Trophoblast cell (in vitro differentiated cells and primary cell): ENCODE data around the gene PCNX3.

Source experiments
- DNase-seq, 2 donors: peaks; one replicate each; pipeline ENCODE4 v3.0.0-alpha.2; 2016
- H2AFZ ChIP-seq: 2 replicates; pipeline ENCODE4 v1.6.1; 2013; ENCODE audit warnings: low read length, moderate library complexity, mild to moderate bottlenecking; ENCODE audit not compliant: insufficient read depth, poor library complexity
- H2AK5ac ChIP-seq: 2 replicates; pipeline ENCODE4 v1.6.1; 2013; ENCODE audit warnings: mild to moderate bottlenecking, low read length
- H2BK120ac ChIP-seq: 2 replicates; pipeline ENCODE4 v1.6.1; 2013; ENCODE audit warnings: low read length, mild to moderate bottlenecking, moderate library complexity; ENCODE audit not compliant: insufficient read depth, poor library complexity
- H2BK12ac ChIP-seq: 2 replicates; pipeline ENCODE4 v1.6.1; 2013; ENCODE audit warnings: mild to moderate bottlenecking, low read length, moderate library complexity
- H2BK5ac ChIP-seq: 2 replicates; pipeline ENCODE4 v1.6.1; 2013; ENCODE audit warnings: low read length, low read depth, moderate library complexity, mild to moderate bottlenecking; ENCODE audit not compliant: poor library complexity
- H3K14ac ChIP-seq: 2 replicates; pipeline ENCODE4 v1.6.1; 2013; ENCODE audit warnings: mild to moderate bottlenecking, low read length
- H3K18ac ChIP-seq: 2 replicates; pipeline ENCODE4 v1.6.1; 2013; ENCODE audit warnings: mild to moderate bottlenecking, low read length
- H3K23ac ChIP-seq: 2 replicates; pipeline ENCODE4 v1.6.1; 2013; ENCODE audit warnings: low read length
- H3K27ac ChIP-seq: 2 replicates; pipeline ENCODE4 v1.5.1; 2013; ENCODE audit warnings: low read depth, mild to moderate bottlenecking, inconsistent platforms, low read length, moderate library complexity
- H3K27me3 ChIP-seq: 2 replicates; pipeline ENCODE4 v1.6.1; 2013; ENCODE audit warnings: inconsistent platforms, mild to moderate bottlenecking, low read length, moderate library complexity; ENCODE audit not compliant: insufficient read depth
- H3K36me3 ChIP-seq, 2 experiments: 1 replicate in 1 of 2; 2 replicates in 1 of 2; pipeline ENCODE4 v1.6.1; 2013; ENCODE audit warnings: low read length in 2 of 2, mild to moderate bottlenecking in 2 of 2, moderate library complexity in 1 of 2; ENCODE audit not compliant: insufficient read depth in 2 of 2, control insufficient read depth in 1 of 2
- H3K4ac ChIP-seq: 2 replicates; pipeline ENCODE4 v1.6.1; 2013; ENCODE audit warnings: low read depth, mild to moderate bottlenecking, low read length, moderate library complexity
- H3K4me1 ChIP-seq, 2 experiments: 1 replicate in 1 of 2; 2 replicates in 1 of 2; pipeline ENCODE4 v1.6.1; 2013; ENCODE audit warnings: low read length in 2 of 2, mild to moderate bottlenecking in 2 of 2, moderate library complexity in 1 of 2; ENCODE audit not compliant: insufficient read depth in 2 of 2, control insufficient read depth in 1 of 2
- H3K4me2 ChIP-seq: 2 replicates; pipeline ENCODE4 v1.6.1; 2013; ENCODE audit warnings: inconsistent platforms, mild to moderate bottlenecking, low read length, moderate library complexity
- H3K4me3 ChIP-seq: 2 replicates; pipeline ENCODE4 v1.5.1; 2013; ENCODE audit warnings: mild to moderate bottlenecking, low read depth, low read length, inconsistent platforms
- H3K79me1 ChIP-seq: one replicate; pipeline ENCODE4 v1.6.1; 2013; ENCODE audit warnings: low read length
- H3K79me2 ChIP-seq: 2 replicates; pipeline ENCODE4 v1.6.1; 2013; ENCODE audit warnings: low read length, mild to moderate bottlenecking; ENCODE audit not compliant: control insufficient read depth, insufficient read depth, poor library complexity
- H3K9ac ChIP-seq: 2 replicates; pipeline ENCODE4 v1.6.1; 2013; ENCODE audit warnings: mild to moderate bottlenecking, low read length
- H3K9me3 ChIP-seq: 2 replicates; pipeline ENCODE4 v1.6.1; 2013; ENCODE audit warnings: low read depth, mild to moderate bottlenecking, control low read depth, inconsistent platforms, low read length; ENCODE audit not compliant: insufficient read depth
- H4K12ac ChIP-seq: 2 replicates; pipeline ENCODE4 v1.6.1; 2013; ENCODE audit warnings: low read depth, mild to moderate bottlenecking, low read length, moderate library complexity
- H4K8ac ChIP-seq: 2 replicates; pipeline ENCODE4 v1.6.1; 2013; ENCODE audit warnings: low read depth, mild to moderate bottlenecking, low read length, moderate library complexity
- H4K91ac ChIP-seq: one replicate; pipeline ENCODE4 v1.6.1; 2013; ENCODE audit warnings: low read depth, mild to moderate bottlenecking, low read length, moderate library complexity
- WGBS: extraction: QIAGEN DNeasy Blood & Tissue Kit; methylation state at CpG from one replicate; pipeline ENCODE4 v1.1.7; 2013; ENCODE audit warnings: missing lambda C conversion rate; ENCODE audit not compliant: insufficient read length, insufficient coverage; ENCODE audit errors: extremely low coverage; 5-methylcytosine and 5-hydroxymethylcytosine counted together

The PCNX3 gene

DNA sequence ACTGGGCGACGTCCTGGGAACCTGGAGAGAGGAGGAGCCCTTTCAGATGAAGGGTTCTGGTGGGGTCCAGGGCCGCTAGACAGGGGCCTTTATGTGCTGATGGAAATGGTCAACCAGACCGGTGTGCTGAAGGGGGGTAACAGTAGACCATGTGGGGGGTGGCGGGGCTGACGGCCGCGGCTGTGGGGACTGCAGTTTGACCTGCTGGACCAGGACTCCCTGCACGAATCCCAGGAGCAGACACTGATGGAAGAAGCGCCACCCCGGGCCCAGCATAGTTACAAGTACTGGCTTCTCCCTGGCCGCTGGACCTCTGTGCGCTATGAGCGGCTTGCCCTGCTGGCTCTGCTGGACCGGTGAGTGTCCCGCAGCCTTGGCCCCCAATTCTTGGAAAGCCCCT is 6.4 kb downstream of the PCNX3 start:
- Histone ChIP-seq H3K4me1 (no peaks in the 10 kb centered on the region), H4K91ac (no peak overlapping the region), H3K27ac (no peak overlapping the region), H3K36me3 (peaks cover 93 to 94% of the 10 kb centered on the region in 2 experiments), H3K23ac (no peak overlapping the region), H3K79me1 (no peaks in the 10 kb centered on the region), H3K14ac (no peak overlapping the region), H3K18ac (no peak overlapping the region), H2BK120ac (no peak overlapping the region), H3K9ac (no peak overlapping the region), H3K9me3 (no peaks in the 10 kb centered on the region), H3K4ac (no peak overlapping the region), H3K79me2 (peaks cover 2% of the 10 kb centered on the region), H3K27me3 (no peaks in the 10 kb centered on the region), H2BK5ac (no peak overlapping the region), H4K12ac (no peak overlapping the region), H3K4me3 (no peak overlapping the region), H2AFZ (no peak overlapping the region), H3K4me2 (no peak overlapping the region), H2BK12ac (no peak overlapping the region), H2AK5ac (no peak overlapping the region), H4K8ac (no peak overlapping the region)
- DNase-seq, result no peak
- no CpG with 5 or more reads among the region's 16 CpGs for WGBS

DNA sequence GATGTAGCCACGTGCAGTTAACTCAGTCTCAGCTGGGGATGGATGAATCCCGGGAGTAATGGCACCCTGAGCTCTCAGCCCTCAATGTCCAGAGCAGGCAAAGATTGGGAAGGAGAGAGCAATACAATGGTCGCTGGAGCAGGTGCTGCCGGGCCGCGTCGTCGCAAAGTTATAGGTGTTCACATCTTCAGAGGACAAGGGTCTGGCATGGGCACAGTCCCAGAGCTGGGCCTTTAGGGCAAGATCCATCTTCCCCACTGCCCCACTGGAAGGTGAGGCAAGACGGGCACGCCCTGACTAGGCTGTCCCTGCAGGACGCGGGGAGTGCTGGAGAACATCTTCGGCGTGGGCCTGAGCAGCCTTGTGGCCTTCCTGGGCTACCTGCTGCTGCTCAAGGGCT is 7.6 kb downstream of the PCNX3 start:
- Histone ChIP-seq H3K4me1 (no peaks in the 10 kb centered on the region), H3K4me2 (no peak overlapping the region), H3K9ac (no peak overlapping the region), H3K9me3 (no peaks in the 10 kb centered on the region), H3K27ac (no peak overlapping the region), H3K18ac (no peak overlapping the region), H4K8ac (no peak overlapping the region), H3K79me2 (no peaks in the 10 kb centered on the region), H3K36me3 (peaks cover 94 to 95% of the 10 kb centered on the region in 2 experiments), H3K27me3 (no peaks in the 10 kb centered on the region), H3K4ac (no peak overlapping the region), H2BK120ac (no peak overlapping the region), H3K23ac (no peak overlapping the region), H3K4me3 (no peak overlapping the region), H3K79me1 (no peaks in the 10 kb centered on the region), H3K14ac (no peak overlapping the region), H4K12ac (no peak overlapping the region), H2AK5ac (no peak overlapping the region), H2BK5ac (no peak overlapping the region), H2AFZ (no peak overlapping the region), H2BK12ac (no peak overlapping the region), H4K91ac (no peak overlapping the region)
- WGBS, result no CpG with 5 or more reads among the region's 14 CpGs
- DNase-seq, result no peak

- H3K4me3 ChIP-seq, result no peak overlapping the region
- no peak overlapping the region for H3K9ac ChIP-seq
- H2AFZ ChIP-seq, result no peak overlapping the region
- H4K12ac ChIP-seq, result no peak overlapping the region
- DNase-seq, result no peak
- H2BK120ac ChIP-seq, result no peak overlapping the region
- no peak overlapping the region for H3K4ac ChIP-seq
- peaks cover 94 to 95% of the 10 kb centered on the region in 2 experiments for H3K36me3 ChIP-seq
- H4K91ac ChIP-seq, result no peak overlapping the region
- no peak overlapping the region for H4K8ac ChIP-seq
- no peaks in the 10 kb centered on the region for H3K4me1 ChIP-seq
- no peak overlapping the region for H3K23ac ChIP-seq
- no peak overlapping the region for H3K18ac ChIP-seq
- no peak overlapping the region for H3K27ac ChIP-seq
- H3K9me3 ChIP-seq, result peaks cover 2% of the 10 kb centered on the region
- H3K79me1 ChIP-seq, result no peaks in the 10 kb centered on the region
- H2BK12ac ChIP-seq, result no peak overlapping the region
- no peaks in the 10 kb centered on the region for H3K27me3 ChIP-seq
- H2BK5ac ChIP-seq, result no peak overlapping the region
- H3K79me2 ChIP-seq, result no peaks in the 10 kb centered on the region
- H2AK5ac ChIP-seq, result no peak overlapping the region
- H3K14ac ChIP-seq, result no peak overlapping the region
- H3K4me2 ChIP-seq, result no peak overlapping the region
- WGBS, result no CpG with 5 or more reads among the region's 25 CpGs
These were observed 8.5 kb downstream of the PCNX3 start for GRCh38 chr11:65623852-65624616.

- peaks cover 3% of the 10 kb centered on the region for H3K9me3 ChIP-seq
- no peak overlapping the region for H4K12ac ChIP-seq
- no peak overlapping the region for H2AK5ac ChIP-seq
- no peak overlapping the region for H3K18ac ChIP-seq
- no peaks in the 10 kb centered on the region for H3K79me1 ChIP-seq
- no peak overlapping the region for H3K14ac ChIP-seq
- peaks cover 94 to 95% of the 10 kb centered on the region in 2 experiments for H3K36me3 ChIP-seq
- no peak overlapping the region for H3K27ac ChIP-seq
- H3K4me2 ChIP-seq, result no peak overlapping the region
- no peaks in the 10 kb centered on the region for H3K4me1 ChIP-seq
- DNase-seq, result no peak
- H3K79me2 ChIP-seq, result no peaks in the 10 kb centered on the region
- H2BK12ac ChIP-seq, result no peak overlapping the region
- no peak overlapping the region for H2BK5ac ChIP-seq
- H3K9ac ChIP-seq, result no peak overlapping the region
- H3K4ac ChIP-seq, result no peak overlapping the region
- no peak overlapping the region for H2BK120ac ChIP-seq
- H3K23ac ChIP-seq, result no peak overlapping the region
- no peak overlapping the region for H4K8ac ChIP-seq
- no peak overlapping the region for H3K4me3 ChIP-seq
- H2AFZ ChIP-seq, result no peak overlapping the region
- WGBS, result no CpG with 5 or more reads among the region's 30 CpGs
- no peak overlapping the region for H4K91ac ChIP-seq
- no peaks in the 10 kb centered on the region for H3K27me3 ChIP-seq
These were observed 9.5 kb downstream of the PCNX3 start for GRCh38 chr11:65624931-65625627.
